Muscle of back (tissue), 11 donors: Measurements from ENCODE around the gene ATP13A1. TPM values are rescaled to one million over a fixed set of nuclear protein-coding genes. Genes with fewer than 3 reads are reported as not detected.
A peak's percentile ranks its signal among the peaks of the same experiment; 100 is the strongest.

Experiments used
- DNase-seq, 3 donors: peaks; one replicate each; pipeline versions ENCODE4 v3.0.0 to v3.0.0-alpha.2; 2013
- polyA plus RNA-seq, 10 donors: library from polyadenylated mRNA; unstranded; fragments of 120-200 nt; gene quantifications; one replicate each; pipeline ENCODE4 v1.2.1, GENCODE V29; 2013; ENCODE audit not compliant: insufficient read length in 10 of 10

Gene ATP13A1
- polyA plus RNA-seq, 10 donors, result 16.8 to 32.3 (median 26.9) TPM

- DNase-seq, result no peak
Measured at GRCh38 chr19:19644054-19644388, 19.5 kb downstream of the ATP13A1 start.

- DNase-seq, result peak; percentile 35 to 79 (median 69)
Measured at GRCh38 chr19:19643158-19644053, 20.1 kb downstream of the ATP13A1 start, which contains the start of gene GMIP. Gene GMIP (minus strand): TSS chr19:19643657. CDS start chr19:19643529, 128 bp downstream.

- DNase-seq, result no peak
Measured at GRCh38 chr19:19642506-19643157, 20.8 kb downstream of the ATP13A1 start.

- no peak for DNase-seq
Measured at GRCh38 chr19:19637523-19638251, 25.8 kb downstream of the ATP13A1 start.

GRCh38 chr19:19637186-19637522, 26.3 kb downstream of the ATP13A1 start:
- DNase-seq, result no peak

- no peak for DNase-seq
Measured at GRCh38 chr19:19636573-19637185, 26.8 kb downstream of the ATP13A1 start.

- no peak for DNase-seq
Measured at GRCh38 chr19:19635313-19635702, 28.2 kb downstream of the ATP13A1 start.

GRCh38 chr19:19634516-19635312, 28.8 kb downstream of the ATP13A1 start:
- peak in 1 of 3 donors; percentile 1 for DNase-seq

- peak in 1 of 3 donors; percentile 4 for DNase-seq
Measured at GRCh38 chr19:19633711-19634515, 29.6 kb downstream of the ATP13A1 start.

GRCh38 chr19:19632661-19633060, 30.8 kb downstream of the ATP13A1 start:
- peak in 1 of 3 donors; percentile 4 for DNase-seq

GRCh38 chr19:19631346-19631745, 32.1 kb downstream of the ATP13A1 start:
- peak in 1 of 3 donors; percentile 10 for DNase-seq

GRCh38 chr19:19630426-19630825, 33.0 kb downstream of the ATP13A1 start:
- no peak for DNase-seq

GRCh38 chr19:19630062-19630414, 33.4 kb downstream of the ATP13A1 start:
- no peak for DNase-seq

GRCh38 chr19:19628501-19629134, 34.9 kb downstream of the ATP13A1 start:
- DNase-seq, result peak in 1 of 3 donors; percentile 60

- DNase-seq, result peak in 1 of 3 donors; percentile 67
Measured at GRCh38 chr19:19627621-19628500, 35.6 kb downstream of the ATP13A1 start, which contains the start of gene LPAR2. Gene LPAR2 (minus strand): TSS chr19:19628220. CDS start chr19:19627275, 945 bp downstream.

GRCh38 chr19:19626516-19627472, 36.7 kb downstream of the ATP13A1 start:
- no peak for DNase-seq

- no peak for DNase-seq
Measured at GRCh38 chr19:19624032-19624570, 39.4 kb downstream of the ATP13A1 start.
